Esophagus muscularis mucosa (tissue), 4 donors: Measurements from ENCODE around the gene TGFBR3.

ENCODE experiments used
- CTCF ChIP-seq, 3 experiments: fragments of 200-600 bp in 2 of 3; fragments of 450-650 bp in 1 of 3; sonication (generic) in 2 of 3; IDR thresholded peaks; one replicate each; pipeline ENCODE4 v1.5.1; 2017 to 2019; ENCODE audit warnings: antibody characterized with exemption in 3 of 3, mild to moderate bottlenecking in 2 of 3, moderate library complexity in 1 of 3
- EP300 ChIP-seq: sonication (generic); formaldehyde crosslinking; IDR thresholded peaks from one replicate; pipeline ENCODE4 v1.6.1; 2017; ENCODE audit warnings: antibody characterized with exemption
- POLR2A ChIP-seq: fragments of 450-650 bp; IDR thresholded peaks from one replicate; pipeline ENCODE4 v1.6.1; 2017; ENCODE audit warnings: antibody characterized with exemption, moderate library complexity, mild to moderate bottlenecking, low read depth
- POLR2AphosphoS5 ChIP-seq, 2 donors: sonication (generic); formaldehyde crosslinking; IDR thresholded peaks; one replicate each; pipeline ENCODE4 v1.6.1; 2017; ENCODE audit warnings: antibody characterized with exemption in 2 of 2

DNA sequence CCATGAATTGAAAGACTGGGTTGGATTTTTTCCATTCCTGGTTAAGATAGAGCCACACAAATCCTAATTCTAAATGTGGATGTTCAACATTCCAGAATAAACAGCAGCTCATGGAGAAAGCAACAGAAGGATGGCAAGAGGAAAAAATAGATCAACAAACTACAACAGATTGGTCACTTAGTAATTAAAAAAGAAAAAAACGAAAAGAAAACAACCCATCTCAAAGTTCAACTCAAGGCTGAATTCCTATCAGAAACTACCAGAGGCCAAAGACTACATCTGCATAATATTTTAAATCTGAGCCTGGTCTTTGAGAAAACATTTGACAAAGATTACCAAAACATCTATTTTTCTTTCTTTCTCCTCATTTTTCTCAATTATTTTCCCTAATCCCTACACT, 69.9 kb downstream of the TGFBR3 start:
- TF ChIP-seq CTCF (IDR thresholded peaks at IDR 0.05) (no peak), POLR2A (no peak), EP300 (no peak), POLR2AphosphoS5 (IDR thresholded peaks at IDR 0.05) (no peak)
